K562 (cell line): ENCODE results near the gene PUS10.

Experiments
- BHLHE40 ChIP-seq: IDR thresholded peaks from 2 replicates; pipeline ENCODE4 v1.6.1; 2011; ENCODE audit warnings: low read length, improper control_type of control experiment
- JUN ChIP-seq, 2 experiments: sonication (generic) in 1 of 2; formaldehyde crosslinking in 1 of 2; IDR thresholded peaks; 2 replicates each; pipeline versions ENCODE4 v1.6.1 to v1.8.0; 2012 to 2022; ENCODE audit warnings: borderline replicate concordance in 2 of 2, mild to moderate bottlenecking in 2 of 2, improper control_type of control experiment in 1 of 2, low read depth in 1 of 2, low read length in 1 of 2, missing genetic modification reagents in 1 of 2
- MYNN ChIP-seq, 2 experiments: sonication (generic); formaldehyde crosslinking in 1 of 2; IDR thresholded peaks; 2 replicates each; pipeline versions ENCODE4 v1.5.0 to v1.6.1; 2016 to 2020; ENCODE audit warnings: antibody characterized with exemption in 1 of 2, missing genetic modification reagents in 1 of 2
- POLR2AphosphoS5 ChIP-seq: IDR thresholded peaks from 2 replicates; pipeline ENCODE4 v1.6.1; 2011; ENCODE audit warnings: mild to moderate bottlenecking, low read depth, low read length, moderate library complexity; ENCODE audit not compliant: control insufficient read depth, insufficient read depth
- RNF219 ChIP-seq: fragments of 250-450 bp; sonication (Bioruptor Pico); IDR thresholded peaks from 2 replicates; pipeline ENCODE4 v1.5.0; 2022; ENCODE audit warnings: mild to moderate bottlenecking
- SMC3 ChIP-seq: conservative IDR thresholded peaks from 2 replicates; pipeline ENCODE4 v1.6.1; 2011; ENCODE audit warnings: low read depth, low read length, improper control_type of control experiment; ENCODE audit not compliant: insufficient read depth
- SRF ChIP-seq, 2 experiments: fragments of 250-450, 450-650 bp in 1 of 2; sonication (Bioruptor Pico) in 1 of 2; sonication (generic) in 1 of 2; formaldehyde crosslinking; IDR thresholded peaks; 2 replicates each; pipeline versions ENCODE4 v1.5.0 to v1.5.1; 2020 to 2022; ENCODE audit warnings: mild to moderate bottlenecking in 1 of 2, missing genetic modification reagents in 1 of 2
- ZNF41 ChIP-seq: fragments of 250-450 bp; sonication (Bioruptor Pico); conservative IDR thresholded peaks from 2 replicates; pipeline ENCODE4 v1.4.0; 2020; ENCODE audit warnings: mild to moderate bottlenecking
- ZNF830 ChIP-seq: fragments of 250-450 bp; sonication (Bioruptor Pico); IDR thresholded peaks from 2 replicates; pipeline ENCODE4 v1.5.0; 2021; ENCODE audit warnings: mild to moderate bottlenecking
- TF ChIP-seq, protein P1 (sequence below), 3 experiments: IDR thresholded peaks in 2 of 3; conservative IDR thresholded peaks in 1 of 3; 2 replicates each; pipeline ENCODE4 v1.5.1; 2011 to 2012; ENCODE audit warnings: low read length in 3 of 3, mild to moderate bottlenecking in 3 of 3, control low read depth in 2 of 3, improper control_type of control experiment in 1 of 3, inconsistent platforms in 1 of 3, low read depth in 1 of 3, mixed read lengths in 1 of 3, moderate library complexity in 1 of 3; ENCODE audit not compliant: insufficient read depth in 2 of 3

DNA sequence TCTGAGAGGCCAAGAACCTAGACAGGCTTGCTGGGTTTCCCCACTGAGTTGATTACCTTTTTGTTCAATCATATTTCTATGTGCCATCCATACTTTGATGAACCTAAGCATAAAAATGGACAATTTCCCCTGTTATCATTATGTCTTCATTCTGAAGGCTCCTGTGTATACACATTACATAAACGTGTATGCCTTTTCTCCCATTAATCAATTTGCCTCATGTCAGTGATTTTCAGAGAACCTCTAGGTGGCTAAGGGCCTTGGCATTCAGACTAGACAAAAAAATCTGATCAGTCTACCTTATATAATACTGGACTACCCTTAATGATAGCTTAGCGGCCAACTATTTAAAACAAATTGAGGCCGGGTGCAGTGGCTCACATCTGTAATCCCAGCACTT, 4.7 kb downstream of the PUS10 start:
- TF ChIP-seq, protein P1, sequence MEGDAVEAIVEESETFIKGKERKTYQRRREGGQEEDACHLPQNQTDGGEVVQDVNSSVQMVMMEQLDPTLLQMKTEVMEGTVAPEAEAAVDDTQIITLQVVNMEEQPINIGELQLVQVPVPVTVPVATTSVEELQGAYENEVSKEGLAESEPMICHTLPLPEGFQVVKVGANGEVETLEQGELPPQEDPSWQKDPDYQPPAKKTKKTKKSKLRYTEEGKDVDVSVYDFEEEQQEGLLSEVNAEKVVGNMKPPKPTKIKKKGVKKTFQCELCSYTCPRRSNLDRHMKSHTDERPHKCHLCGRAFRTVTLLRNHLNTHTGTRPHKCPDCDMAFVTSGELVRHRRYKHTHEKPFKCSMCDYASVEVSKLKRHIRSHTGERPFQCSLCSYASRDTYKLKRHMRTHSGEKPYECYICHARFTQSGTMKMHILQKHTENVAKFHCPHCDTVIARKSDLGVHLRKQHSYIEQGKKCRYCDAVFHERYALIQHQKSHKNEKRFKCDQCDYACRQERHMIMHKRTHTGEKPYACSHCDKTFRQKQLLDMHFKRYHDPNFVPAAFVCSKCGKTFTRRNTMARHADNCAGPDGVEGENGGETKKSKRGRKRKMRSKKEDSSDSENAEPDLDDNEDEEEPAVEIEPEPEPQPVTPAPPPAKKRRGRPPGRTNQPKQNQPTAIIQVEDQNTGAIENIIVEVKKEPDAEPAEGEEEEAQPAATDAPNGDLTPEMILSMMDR (IDR thresholded peaks at IDR 0.05 in 2 of 3, conservative IDR thresholded peaks at IDR 0.05 in 1 of 3; ENCODE audit: insufficient read depth in 2 of 3, low read depth in 1 of 3, low read length in 3 of 3) = no peak
- no peak for TF ChIP-seq RNF219 (CRISPR knock-in tag)
- TF ChIP-seq POLR2AphosphoS5 = no peak
- TF ChIP-seq SRF (CRISPR knock-in tag; IDR thresholded peaks at IDR 0.05) = no peak
- TF ChIP-seq ZNF41 = no peak
- TF ChIP-seq MYNN (IDR thresholded peaks at IDR 0.05) = no peak
- no peak for TF ChIP-seq MYNN (CRISPR knock-in tag; IDR thresholded peaks at IDR 0.05)
- TF ChIP-seq ZNF830 = no peak
- TF ChIP-seq SMC3 = no peak
- TF ChIP-seq JUN (IDR thresholded peaks at IDR 0.05; ENCODE audit: borderline replicate concordance, low read depth, low read length) = no peak
- no peak for TF ChIP-seq JUN (CRISPR knock-in tag; IDR thresholded peaks at IDR 0.05; ENCODE audit: borderline replicate concordance)
- no peak for TF ChIP-seq BHLHE40
